ENCODE data around the gene NSD2. TPM values are rescaled to one million over a fixed set of nuclear protein-coding genes. Genes with fewer than 3 reads are reported as not detected.
"Not testable (repeated sequence)": the region's sequence is repeated elsewhere in the genome, so short reads cannot be mapped to it uniquely, and the experiment has no call there.

Gene NSD2
- total and polyA plus RNA-seq, 2 experiments from 2014 or later = 25.7 to 30.8 TPM

DNA sequence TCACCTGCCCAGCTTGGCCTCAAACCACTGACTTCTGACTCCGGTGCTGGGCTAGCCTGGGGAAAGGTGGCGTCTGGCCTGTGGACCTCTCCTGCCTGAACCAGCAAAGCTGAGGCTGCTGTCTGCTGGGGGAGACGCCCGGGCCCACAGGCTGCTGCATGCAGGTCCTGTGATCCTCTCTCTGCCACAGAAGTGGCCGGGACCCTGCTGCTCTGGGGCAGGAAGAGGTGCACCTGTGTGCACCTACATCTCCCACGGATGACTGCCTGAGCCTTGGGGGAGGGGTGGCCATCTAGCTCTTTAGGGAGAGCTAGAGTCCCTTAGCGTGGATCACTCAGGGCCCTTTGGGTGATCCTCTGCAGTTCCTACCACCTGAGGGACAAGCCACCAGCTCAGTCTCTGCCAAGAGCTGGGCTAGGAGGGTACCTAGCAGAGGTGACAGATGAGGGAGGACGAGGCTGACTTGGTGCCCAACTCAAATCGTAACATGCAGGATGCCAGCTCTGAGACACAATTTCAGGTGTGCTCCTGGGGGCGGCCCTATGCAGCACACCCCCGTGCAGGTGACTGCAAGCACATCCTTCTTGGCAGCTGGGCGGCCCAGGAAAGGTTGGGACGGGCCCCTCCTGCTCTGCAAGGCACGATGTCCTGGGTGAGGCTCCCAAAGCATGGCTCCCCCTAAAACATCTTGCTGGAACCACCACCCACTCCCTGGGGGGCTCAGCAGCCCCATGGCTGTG, 37.7 kb upstream of the NSD2 start:
- 97% methylated on average over 14 of the region's 14 CpGs for WGBS (ENCODE audit: low lambda C conversion rate, missing lambda C conversion rate)
- H3K9me2 ChIP-seq (replicated peaks; ENCODE audit: insufficient read depth) = no peaks in the 10 kb centered on the region
- H2AFZ ChIP-seq = no peak overlapping the region
- no peak overlapping the region for H3K4me2 ChIP-seq
- no peak for TF ChIP-seq EZH2phosphoT487 (IDR thresholded peaks at IDR 0.05; ENCODE audit: low read depth, severe bottlenecking, unreplicated experiment)
- TF ChIP-seq EZH2 (IDR thresholded peaks at IDR 0.05; ENCODE audit: borderline replicate concordance) = no peak
- TF ChIP-seq, protein P1, sequence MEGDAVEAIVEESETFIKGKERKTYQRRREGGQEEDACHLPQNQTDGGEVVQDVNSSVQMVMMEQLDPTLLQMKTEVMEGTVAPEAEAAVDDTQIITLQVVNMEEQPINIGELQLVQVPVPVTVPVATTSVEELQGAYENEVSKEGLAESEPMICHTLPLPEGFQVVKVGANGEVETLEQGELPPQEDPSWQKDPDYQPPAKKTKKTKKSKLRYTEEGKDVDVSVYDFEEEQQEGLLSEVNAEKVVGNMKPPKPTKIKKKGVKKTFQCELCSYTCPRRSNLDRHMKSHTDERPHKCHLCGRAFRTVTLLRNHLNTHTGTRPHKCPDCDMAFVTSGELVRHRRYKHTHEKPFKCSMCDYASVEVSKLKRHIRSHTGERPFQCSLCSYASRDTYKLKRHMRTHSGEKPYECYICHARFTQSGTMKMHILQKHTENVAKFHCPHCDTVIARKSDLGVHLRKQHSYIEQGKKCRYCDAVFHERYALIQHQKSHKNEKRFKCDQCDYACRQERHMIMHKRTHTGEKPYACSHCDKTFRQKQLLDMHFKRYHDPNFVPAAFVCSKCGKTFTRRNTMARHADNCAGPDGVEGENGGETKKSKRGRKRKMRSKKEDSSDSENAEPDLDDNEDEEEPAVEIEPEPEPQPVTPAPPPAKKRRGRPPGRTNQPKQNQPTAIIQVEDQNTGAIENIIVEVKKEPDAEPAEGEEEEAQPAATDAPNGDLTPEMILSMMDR (IDR thresholded peaks at IDR 0.05; ENCODE audit: poor library complexity) = no peak
- H3K36me3 ChIP-seq (replicated peaks; ENCODE audit: insufficient read depth, low read depth) = no peaks in the 10 kb centered on the region
- no peaks in the 10 kb centered on the region for H3K9me3 ChIP-seq (ENCODE audit: low read depth)
- H3K27ac ChIP-seq = no peak overlapping the region
- no peaks in the 10 kb centered on the region for H4K20me1 ChIP-seq (ENCODE audit: insufficient read depth, poor library complexity, severe bottlenecking)
- peaks cover 6% of the 10 kb centered on the region for H3K79me2 ChIP-seq
- no peak for DNase-seq (ENCODE audit: low spot score)
- no peak overlapping the region for H3K4me3 ChIP-seq
- no peaks in the 10 kb centered on the region for H3K4me1 ChIP-seq (ENCODE audit: insufficient read depth)
- H3K27me3 ChIP-seq = no peaks in the 10 kb centered on the region

DNA sequence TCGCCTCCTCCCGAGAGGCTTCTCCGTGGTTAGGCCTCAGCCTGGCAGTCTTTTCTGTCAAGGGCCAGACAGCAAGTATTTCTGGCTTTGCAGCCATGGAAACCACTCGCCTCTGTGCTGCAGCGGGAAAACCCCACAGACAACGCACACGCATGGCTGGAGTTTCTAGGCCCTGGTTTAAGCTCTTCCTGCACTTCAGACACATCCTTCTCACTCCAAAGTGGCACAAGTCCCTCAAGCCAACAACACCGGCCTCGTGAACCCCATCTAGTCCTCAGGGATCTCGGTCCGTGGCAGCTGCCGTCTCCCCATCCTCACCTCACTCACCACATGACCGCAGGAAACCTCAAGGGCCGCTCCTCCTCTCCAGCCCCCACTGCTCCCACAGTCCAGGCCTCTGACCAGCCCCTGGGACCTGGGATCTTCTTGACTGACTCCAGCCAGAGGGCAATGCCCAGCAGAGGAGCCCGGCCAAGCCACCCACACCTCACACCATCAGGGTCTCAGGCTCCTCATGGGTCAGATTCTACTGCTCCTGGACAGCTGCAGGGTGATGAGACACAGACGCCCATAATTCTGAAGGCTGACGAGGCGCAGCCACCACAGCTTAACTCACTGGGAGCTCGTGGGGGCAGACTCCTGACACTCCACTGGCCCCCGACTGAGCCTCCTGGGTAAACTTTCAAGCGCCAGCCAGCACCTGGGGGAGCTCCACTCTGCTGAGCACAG, 37.0 kb upstream of the NSD2 start:
- Histone ChIP-seq H3K4me1 (ENCODE audit: insufficient read depth) (no peaks in the 10 kb centered on the region), H3K4me3 (no peak overlapping the region), H3K27ac (no peak overlapping the region), H3K9me2 (replicated peaks; ENCODE audit: insufficient read depth) (no peaks in the 10 kb centered on the region), H3K79me2 (peaks cover 7% of the 10 kb centered on the region), H3K36me3 (replicated peaks; ENCODE audit: insufficient read depth, low read depth) (no peaks in the 10 kb centered on the region), H3K9me3 (ENCODE audit: low read depth) (no peaks in the 10 kb centered on the region), H3K4me2 (no peak overlapping the region), H2AFZ (no peak overlapping the region), H3K27me3 (no peaks in the 10 kb centered on the region), H4K20me1 (ENCODE audit: insufficient read depth, poor library complexity, severe bottlenecking) (no peaks in the 10 kb centered on the region)
- DNase-seq (ENCODE audit: low spot score) = no peak
- no peak for TF ChIP-seq EZH2phosphoT487 (IDR thresholded peaks at IDR 0.05; ENCODE audit: low read depth, severe bottlenecking, unreplicated experiment)
- TF ChIP-seq, protein P1 (IDR thresholded peaks at IDR 0.05; ENCODE audit: poor library complexity) = no peak
- no peak for TF ChIP-seq EZH2 (IDR thresholded peaks at IDR 0.05; ENCODE audit: borderline replicate concordance)
- WGBS (ENCODE audit: low lambda C conversion rate, missing lambda C conversion rate) = 80% methylated on average over 21 of the region's 21 CpGs

DNA sequence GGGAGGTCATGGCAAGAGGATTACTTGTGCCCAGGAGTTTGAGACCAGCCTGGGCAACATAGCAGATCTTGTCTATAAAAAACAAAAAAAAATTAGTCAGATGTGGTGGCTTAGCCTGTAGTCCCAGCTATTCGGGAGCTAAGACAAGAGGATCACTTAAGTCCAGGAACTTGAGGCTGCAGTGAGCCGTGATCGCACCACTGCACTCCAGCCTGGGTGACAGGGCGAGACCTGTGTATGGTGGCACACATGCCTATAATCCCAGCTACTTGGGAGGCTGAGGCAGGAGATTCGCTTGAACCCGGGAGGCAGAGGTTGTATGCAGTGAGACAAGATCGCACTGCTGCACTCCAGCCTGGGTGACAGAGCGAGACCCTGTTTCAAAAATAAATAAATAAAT, 35.4 kb upstream of the NSD2 start:
- H3K9me3 ChIP-seq (ENCODE audit: low read depth); H3K4me3 ChIP-seq; H3K36me3 ChIP-seq (replicated peaks; ENCODE audit: insufficient read depth, low read depth); H4K20me1 ChIP-seq (ENCODE audit: insufficient read depth, poor library complexity, severe bottlenecking); H3K4me2 ChIP-seq; H2AFZ ChIP-seq; H3K27ac ChIP-seq; DNase-seq (ENCODE audit: low spot score); H3K9me2 ChIP-seq (replicated peaks; ENCODE audit: insufficient read depth); H3K79me2 ChIP-seq; H3K4me1 ChIP-seq (ENCODE audit: insufficient read depth); H3K27me3 ChIP-seq: not testable (repeated sequence)
- 86% methylated on average over 8 of the region's 8 CpGs for WGBS (ENCODE audit: low lambda C conversion rate, missing lambda C conversion rate)

DNA sequence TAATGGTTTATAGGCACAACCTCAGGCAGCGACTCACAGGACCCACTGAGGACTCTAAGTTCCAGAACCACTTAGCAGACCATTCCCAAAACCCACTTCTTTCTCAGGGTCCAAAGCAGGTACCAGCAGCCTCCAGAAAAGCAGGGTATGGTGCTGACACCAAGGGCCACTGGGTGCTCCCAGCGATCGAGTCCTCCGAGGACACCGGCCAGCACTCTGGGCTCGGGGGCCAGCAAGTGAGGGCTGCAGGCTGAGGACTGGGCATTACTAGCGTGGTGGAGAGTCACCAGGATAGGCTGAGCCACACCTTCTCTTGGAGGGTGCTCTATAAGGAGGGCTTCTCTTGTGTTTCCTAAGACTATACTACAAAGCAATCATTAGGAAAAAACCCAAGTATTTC, 34.5 kb upstream of the NSD2 start:
- no peaks in the 10 kb centered on the region for H3K9me3 ChIP-seq (ENCODE audit: low read depth)
- H3K9me2 ChIP-seq (replicated peaks; ENCODE audit: insufficient read depth) = no peaks in the 10 kb centered on the region
- H3K27me3 ChIP-seq = no peaks in the 10 kb centered on the region
- H3K36me3 ChIP-seq (replicated peaks; ENCODE audit: insufficient read depth, low read depth) = no peaks in the 10 kb centered on the region
- H2AFZ ChIP-seq = no peak overlapping the region
- no peak for DNase-seq (ENCODE audit: low spot score)
- no peak overlapping the region for H3K4me3 ChIP-seq
- no peaks in the 10 kb centered on the region for H3K4me1 ChIP-seq (ENCODE audit: insufficient read depth)
- 97% methylated on average over 7 of the region's 7 CpGs for WGBS (ENCODE audit: low lambda C conversion rate, missing lambda C conversion rate)
- no peak overlapping the region for H3K27ac ChIP-seq
- peaks cover 7% of the 10 kb centered on the region for H3K79me2 ChIP-seq
- TF ChIP-seq EZH2 (IDR thresholded peaks at IDR 0.05; ENCODE audit: borderline replicate concordance) = no peak
- no peak overlapping the region for H3K4me2 ChIP-seq
- no peaks in the 10 kb centered on the region for H4K20me1 ChIP-seq (ENCODE audit: insufficient read depth, poor library complexity, severe bottlenecking)
